ENCODE data around the gene SPOCK3. TPM values are rescaled to one million over a fixed set of nuclear protein-coding genes. Genes with fewer than 3 reads are reported as not detected.

The SPOCK3 gene
- total RNA-seq, 2 donors from 2014 or later = 18.1 to 22.8 TPM

GRCh38 chr4:167105857-167106256, 128.4 kb downstream of the SPOCK3 start:
- H3K27me3 ChIP-seq (replicated peaks; ENCODE audit: insufficient read depth) = no peaks in the 10 kb centered on the region
- no peaks in the 10 kb centered on the region for H3K9me3 ChIP-seq
- intact Hi-C loops (cut with DNase I) = no loop called here
- no peak for DNase-seq (ENCODE audit: low spot score)
- no peaks in the 10 kb centered on the region for H3K4me1 ChIP-seq (replicated peaks)
- H3K27ac ChIP-seq = no peak overlapping the region
- TF ChIP-seq CTCF (IDR thresholded peaks at IDR 0.05) = no peak
- TF ChIP-seq POLR2A (IDR thresholded peaks at IDR 0.05) = no peak
- TF ChIP-seq POLR2AphosphoS5 (IDR thresholded peaks at IDR 0.05) = no peak
- H3K4me3 ChIP-seq = no peak overlapping the region
- H3K36me3 ChIP-seq = no peaks in the 10 kb centered on the region

DNA sequence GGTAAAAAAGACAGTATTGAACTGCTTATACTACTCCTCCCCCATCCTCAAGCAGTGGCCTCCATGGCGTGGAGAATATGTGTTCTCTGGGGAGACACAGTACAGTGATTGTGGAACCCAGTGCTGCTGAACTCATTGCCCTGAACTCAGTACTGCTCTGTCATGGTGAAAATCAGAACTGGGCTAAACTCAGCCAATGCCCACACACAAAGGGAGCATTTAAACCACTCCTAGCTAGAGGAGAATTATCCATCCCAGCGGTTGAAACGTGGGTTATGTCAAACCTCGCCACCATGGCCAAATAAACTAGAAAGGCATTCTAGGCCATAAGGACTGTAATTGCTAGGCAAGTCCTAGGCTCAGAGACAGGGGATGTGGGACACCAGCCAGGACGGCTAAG, 131.8 kb downstream of the SPOCK3 start:
- intact Hi-C loops (cut with DNase I) = no loop called here

GRCh38 chr4:167101035-167101434, 133.3 kb downstream of the SPOCK3 start:
- Histone ChIP-seq H3K27me3 (replicated peaks; ENCODE audit: insufficient read depth) (no peaks in the 10 kb centered on the region), H3K27ac (no peak overlapping the region), H3K9me3 (no peaks in the 10 kb centered on the region), H3K4me3 (no peak overlapping the region), H3K4me1 (replicated peaks) (no peaks in the 10 kb centered on the region), H3K36me3 (no peaks in the 10 kb centered on the region)
- WGBS = 94% methylated on average over 2 of the region's 2 CpGs
- intact Hi-C loops (cut with DNase I) = no loop called here
- no peak for DNase-seq (ENCODE audit: low spot score)
- no peak for TF ChIP-seq POLR2A (IDR thresholded peaks at IDR 0.05)
- no peak for TF ChIP-seq POLR2AphosphoS5 (IDR thresholded peaks at IDR 0.05)
- TF ChIP-seq CTCF (IDR thresholded peaks at IDR 0.05) = no peak

More for the DNA sequence above, 131.8 kb downstream of the SPOCK3 start:
- Histone ChIP-seq H3K9me3 (no peaks in the 10 kb centered on the region), H3K27me3 (replicated peaks; ENCODE audit: insufficient read depth) (no peaks in the 10 kb centered on the region), H3K27ac (no peak overlapping the region), H3K4me3 (no peak overlapping the region), H3K4me1 (replicated peaks) (no peaks in the 10 kb centered on the region), H3K36me3 (no peaks in the 10 kb centered on the region)
- 90% methylated on average over 5 of the region's 5 CpGs for WGBS
- no peak for DNase-seq (ENCODE audit: low spot score)
- TF ChIP-seq CTCF (IDR thresholded peaks at IDR 0.05) (no peak), POLR2AphosphoS5 (IDR thresholded peaks at IDR 0.05) (no peak), POLR2A (IDR thresholded peaks at IDR 0.05) (no peak)

DNA sequence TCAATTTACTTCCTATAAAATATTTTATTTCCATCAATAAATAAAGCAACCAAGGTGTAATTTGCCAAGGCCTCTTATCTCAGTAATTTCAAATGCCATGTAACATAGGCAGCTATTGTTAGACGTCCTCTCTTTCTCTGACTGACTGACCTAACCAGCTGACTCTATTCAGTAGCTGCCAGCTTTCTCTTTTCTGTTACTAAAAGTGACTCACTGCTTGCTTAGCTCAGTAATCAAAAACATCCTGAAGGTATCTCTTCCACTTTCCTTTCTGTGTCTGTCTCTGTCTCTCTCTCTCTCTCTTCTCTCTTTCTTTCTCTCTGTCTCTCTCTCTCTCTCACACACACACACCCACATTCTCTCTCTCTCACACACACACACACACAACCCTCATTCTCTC, 134.2 kb downstream of the SPOCK3 start:
- Histone ChIP-seq H3K36me3 (no peaks in the 10 kb centered on the region), H3K27me3 (replicated peaks; ENCODE audit: insufficient read depth) (no peaks in the 10 kb centered on the region), H3K4me3 (no peak overlapping the region), H3K27ac (no peak overlapping the region), H3K9me3 (no peaks in the 10 kb centered on the region), H3K4me1 (replicated peaks) (no peaks in the 10 kb centered on the region)
- intact Hi-C loops (cut with DNase I) = no loop called here
- WGBS = 16% methylated on average over 1 of the region's 1 CpG
- peak; percentile 15 for DNase-seq (ENCODE audit: low spot score)
- peak; percentile 79 for TF ChIP-seq POLR2AphosphoS5 (IDR thresholded peaks at IDR 0.05)
- no peak for TF ChIP-seq POLR2A (IDR thresholded peaks at IDR 0.05)

DNA sequence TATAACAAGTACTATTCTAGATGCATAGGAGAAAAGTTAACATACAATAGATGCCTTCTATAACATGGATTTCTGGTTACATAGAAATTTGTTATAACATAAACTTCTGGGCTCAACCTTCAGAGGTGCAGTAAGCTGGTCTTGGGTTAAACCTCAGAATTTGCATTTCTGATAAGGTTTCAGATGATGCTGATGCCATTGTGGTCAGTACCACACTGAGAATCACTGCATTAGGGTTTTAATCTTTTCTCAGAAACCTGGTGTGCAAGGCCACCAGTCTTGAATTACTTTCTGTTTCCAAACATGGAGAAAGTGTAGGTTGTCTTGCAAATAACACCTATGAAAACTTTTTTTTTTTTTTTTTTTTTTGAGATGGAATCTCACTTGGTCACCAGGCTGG, 146.2 kb downstream of the SPOCK3 start:
- H3K36me3 ChIP-seq = no peaks in the 10 kb centered on the region
- H3K9me3 ChIP-seq = no peaks in the 10 kb centered on the region
- no peak overlapping the region for H3K27ac ChIP-seq
- intact Hi-C loops (cut with DNase I) = no loop called here
- no peak for DNase-seq (ENCODE audit: low spot score)
- H3K27me3 ChIP-seq (replicated peaks; ENCODE audit: insufficient read depth) = no peaks in the 10 kb centered on the region
- H3K4me1 ChIP-seq (replicated peaks) = no peaks in the 10 kb centered on the region
- H3K4me3 ChIP-seq = no peak overlapping the region
- TF ChIP-seq POLR2A (IDR thresholded peaks at IDR 0.05) (no peak), CTCF (IDR thresholded peaks at IDR 0.05) (no peak), POLR2AphosphoS5 (IDR thresholded peaks at IDR 0.05) (no peak)

Data from prostate gland (tissue), 2 donors.